HTR-8/SVneo (cell line): ENCODE data around the gene EFNA5.
"Not testable (repeated sequence)": the region's sequence is repeated elsewhere in the genome, so short reads cannot be mapped to it uniquely, and the experiment has no call there.

Experiments
- DNase-seq: peaks from one replicate; pipeline ENCODE4 v3.0.0; 2011; ENCODE audit warnings: low spot score, mixed read lengths; ENCODE audit not compliant: insufficient read length
- FAIRE-seq: peaks from 2 replicates; lab custom pipeline; 2011; peaks lifted over from hg19 to GRCh38; lab: Jason Lieb, UNC

EFNA5 gene

GRCh38 chr5:107502676-107503060 lies 168.1 kb downstream of the EFNA5 start:
- DNase-seq (no peak), FAIRE-seq (no peak)

GRCh38 chr5:107501965-107502675 lies 168.6 kb downstream of the EFNA5 start:
- FAIRE-seq (peak; percentile 33), DNase-seq (peak; percentile 9)

DNA sequence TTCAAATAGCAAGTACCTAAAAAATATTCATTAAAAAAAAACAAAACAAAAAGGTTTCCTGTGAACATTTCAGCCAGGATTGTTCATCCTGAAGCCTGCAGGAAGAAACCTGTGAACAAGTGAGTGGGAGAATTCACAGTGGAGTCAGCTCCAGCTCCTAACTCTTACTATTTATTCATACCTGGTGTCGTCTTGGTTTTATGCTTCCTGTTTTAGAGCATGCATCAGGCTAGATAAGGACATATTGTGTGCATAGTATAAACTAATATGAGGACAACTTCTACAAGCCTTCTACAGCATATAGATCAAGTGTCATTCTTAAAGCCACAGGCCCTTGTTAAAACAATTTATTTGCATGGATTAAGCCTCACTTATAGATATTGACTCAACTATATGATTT lies 169.9 kb downstream of the EFNA5 start:
- DNase-seq (no peak), FAIRE-seq (no peak)

- no peak for DNase-seq
- no peak for FAIRE-seq
Observed at GRCh38 chr5:107500347-107500746, 170.4 kb downstream of the EFNA5 start.

DNA sequence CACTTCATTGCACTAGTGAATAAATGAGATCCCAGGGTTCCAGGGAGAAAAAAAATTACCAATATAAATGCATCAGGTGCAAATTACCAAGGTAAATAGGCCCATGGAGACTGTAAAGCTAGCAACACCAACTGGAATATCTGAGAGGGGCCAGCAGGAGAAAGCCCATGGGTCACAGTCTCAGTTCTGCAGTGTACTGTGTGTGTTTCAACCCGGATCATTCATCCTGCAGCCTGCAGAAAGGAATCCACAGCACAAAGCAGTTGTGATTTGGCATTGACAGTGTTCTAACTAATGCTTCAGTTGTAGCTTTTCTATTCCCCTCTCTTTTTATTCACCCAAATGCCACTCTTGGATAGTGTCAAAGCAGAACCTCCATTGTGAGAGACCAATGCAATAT lies 171.0 kb downstream of the EFNA5 start:
- FAIRE-seq, result no peak
- DNase-seq, result no peak

DNA sequence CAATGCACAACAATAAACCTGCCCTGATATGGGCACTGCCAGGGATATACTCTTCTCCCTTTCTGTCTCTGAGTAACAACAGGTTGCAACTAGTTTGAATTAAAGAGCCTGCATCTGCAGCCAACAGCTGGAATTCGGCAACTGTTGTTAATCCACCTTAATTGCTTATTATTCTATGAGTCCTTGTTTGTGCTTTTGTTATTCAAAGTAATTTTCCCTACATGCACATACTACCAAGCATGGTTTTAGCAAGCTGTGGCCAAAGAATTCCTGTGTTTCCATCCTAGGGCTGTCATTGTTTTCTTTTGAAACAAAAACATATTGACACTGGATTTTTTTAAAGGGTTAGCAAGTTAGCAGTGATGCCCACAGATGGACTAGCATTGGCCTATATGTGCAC lies 171.5 kb downstream of the EFNA5 start:
- DNase-seq (no peak), FAIRE-seq (no peak)

GRCh38 chr5:107496466-107496865 lies 174.3 kb downstream of the EFNA5 start:
- no peak for FAIRE-seq
- DNase-seq, result no peak

DNA sequence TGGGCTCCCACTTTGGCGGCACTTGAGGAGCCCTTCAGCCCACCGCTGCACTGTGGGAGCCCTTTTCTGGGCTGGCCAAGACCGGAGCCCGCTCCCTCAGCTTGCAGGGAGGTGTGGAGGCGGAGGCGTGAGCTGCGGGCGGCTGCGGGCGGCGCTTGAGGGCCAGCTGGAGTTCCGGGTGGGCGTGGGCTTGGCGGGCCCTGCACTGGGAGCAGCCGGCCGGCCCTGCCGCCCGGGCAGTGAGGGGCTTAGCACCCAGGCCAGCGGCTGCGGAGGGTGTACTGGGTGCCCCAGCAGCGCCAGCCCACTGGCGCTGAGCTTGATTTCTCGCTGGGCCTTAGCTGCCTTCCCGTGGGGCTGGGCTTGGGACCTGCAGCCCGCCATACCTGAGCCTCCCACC lies 176.6 kb downstream of the EFNA5 start:
- not testable (repeated sequence) for FAIRE-seq, DNase-seq

DNA sequence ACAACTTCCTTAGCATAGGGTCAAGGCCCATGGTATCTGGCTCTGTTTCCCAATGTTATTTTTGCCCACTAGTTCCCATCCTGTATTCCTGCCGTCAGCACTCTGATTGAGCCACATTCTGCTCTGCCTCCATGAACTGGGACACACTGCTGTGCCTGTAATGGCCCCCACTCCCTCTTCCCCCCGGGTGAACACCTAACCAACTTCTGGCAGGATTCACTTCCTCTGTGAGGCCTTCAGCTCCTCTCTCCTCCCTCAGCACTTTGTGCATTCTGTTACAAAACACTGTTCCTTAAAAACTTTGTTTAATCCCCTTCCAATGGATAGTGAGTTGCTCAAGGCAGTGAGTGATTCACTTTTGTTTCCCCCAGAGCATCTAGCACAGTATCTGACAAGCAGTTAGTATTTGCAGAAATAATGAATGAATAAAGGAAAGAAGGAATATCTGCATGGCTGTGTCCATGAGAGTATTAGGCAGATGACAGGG lies 183.6 kb downstream of the EFNA5 start:
- FAIRE-seq (no peak), DNase-seq (no peak)

DNA sequence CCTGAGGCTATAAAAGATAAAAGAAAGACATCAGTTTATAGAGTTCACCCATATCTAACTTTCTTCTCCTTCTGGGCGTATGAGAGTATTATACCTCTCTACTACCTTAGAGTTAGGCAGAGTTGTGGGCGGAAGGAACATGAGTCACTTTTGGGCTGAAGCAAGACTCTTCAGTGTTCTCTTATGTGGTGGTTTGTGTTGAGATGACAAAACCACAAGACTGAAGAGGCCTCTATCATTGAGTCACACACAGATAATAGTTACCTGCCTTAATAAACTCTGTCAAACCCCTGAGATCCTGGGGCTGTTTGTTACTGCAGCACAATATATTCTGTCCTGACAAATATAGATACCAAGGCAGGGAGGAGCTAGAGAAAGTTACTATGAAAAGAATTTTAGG lies 184.2 kb downstream of the EFNA5 start:
- no peak for FAIRE-seq
- DNase-seq, result no peak

- DNase-seq (no peak), FAIRE-seq (no peak)
Observed at GRCh38 chr5:107485184-107485583, 185.6 kb downstream of the EFNA5 start.

DNA sequence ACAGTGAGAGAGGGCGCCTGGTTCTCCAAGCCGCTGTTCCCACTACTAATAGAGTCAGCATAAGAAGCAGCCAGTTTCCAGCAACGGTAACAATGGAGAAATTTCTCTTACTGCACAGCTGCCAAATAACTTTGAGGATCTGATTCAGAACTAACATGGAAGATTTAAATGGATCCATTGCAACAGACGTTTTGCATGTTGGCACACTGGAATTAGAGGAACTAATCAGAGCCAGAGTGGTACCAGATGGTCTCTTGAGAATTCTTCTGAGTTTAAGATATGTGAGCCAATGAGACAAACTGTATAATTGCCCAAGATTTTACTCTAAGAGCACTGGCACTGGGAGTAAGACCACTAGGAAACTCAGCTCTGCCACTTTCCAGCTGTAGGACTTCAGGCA lies 186.5 kb downstream of the EFNA5 start:
- no peak for DNase-seq
- FAIRE-seq, result no peak

DNA sequence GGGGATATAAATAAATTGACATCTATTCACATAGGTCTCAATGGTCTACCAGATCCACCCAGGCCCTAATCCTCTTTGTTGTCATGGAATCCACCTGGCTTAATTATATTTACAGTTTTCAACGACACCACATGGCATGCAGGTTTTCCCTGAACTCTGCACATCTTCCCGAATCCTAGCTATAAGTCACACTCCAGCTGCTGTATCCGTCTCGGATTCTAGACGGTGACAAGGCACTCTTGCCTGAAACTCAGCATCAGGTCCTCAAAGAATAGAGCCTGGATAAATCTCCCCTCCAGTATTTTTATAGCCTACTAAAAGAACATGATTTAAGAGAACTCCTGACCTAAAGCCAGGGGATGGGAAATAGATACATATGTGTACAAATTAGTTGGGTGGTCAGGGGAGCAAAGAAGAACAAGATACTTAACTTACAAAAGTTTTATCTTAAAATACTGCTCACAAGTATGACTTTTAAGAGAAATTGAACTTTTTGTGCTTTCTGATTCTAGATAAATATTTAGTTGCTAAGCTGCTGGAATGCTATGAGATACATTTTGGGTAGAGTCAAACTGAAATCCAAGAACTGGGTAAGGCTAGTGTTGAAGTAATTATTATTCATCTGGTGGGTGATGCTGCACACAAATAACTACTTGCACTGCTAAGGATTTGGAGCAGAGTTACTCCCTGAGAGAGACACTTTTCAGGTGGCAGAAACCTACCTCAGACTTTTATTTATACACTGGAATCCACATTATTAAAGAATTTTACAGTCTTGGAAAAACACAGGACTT lies 187.3 kb downstream of the EFNA5 start:
- DNase-seq (no peak), FAIRE-seq (no peak)

DNA sequence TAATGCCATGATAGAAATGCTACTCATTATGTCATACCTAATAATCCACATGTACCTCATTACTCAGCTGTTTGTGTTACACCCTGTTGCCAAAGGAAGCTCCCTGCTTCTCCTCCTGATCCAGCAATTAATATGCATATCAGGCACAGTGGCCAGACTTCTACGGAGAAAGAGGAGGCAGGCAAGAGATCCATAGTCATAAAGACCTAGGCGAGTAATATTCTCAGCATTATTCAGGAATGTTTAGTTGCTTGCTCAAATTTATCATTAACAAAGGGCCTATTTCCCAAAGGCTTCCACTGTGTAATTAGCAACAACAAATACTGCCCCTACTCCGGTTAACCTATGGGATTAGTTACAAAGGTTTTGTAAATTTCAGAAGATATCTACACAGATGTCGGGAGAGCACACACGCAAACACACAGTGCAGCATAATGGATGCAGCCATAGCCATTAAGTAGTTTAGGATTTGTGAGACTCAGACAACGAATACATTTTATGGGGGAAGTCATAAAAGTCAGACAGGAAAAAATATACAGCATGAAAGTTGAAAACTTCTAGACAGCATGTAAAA lies 192.6 kb downstream of the EFNA5 start:
- DNase-seq, result no peak
- no peak for FAIRE-seq

DNA sequence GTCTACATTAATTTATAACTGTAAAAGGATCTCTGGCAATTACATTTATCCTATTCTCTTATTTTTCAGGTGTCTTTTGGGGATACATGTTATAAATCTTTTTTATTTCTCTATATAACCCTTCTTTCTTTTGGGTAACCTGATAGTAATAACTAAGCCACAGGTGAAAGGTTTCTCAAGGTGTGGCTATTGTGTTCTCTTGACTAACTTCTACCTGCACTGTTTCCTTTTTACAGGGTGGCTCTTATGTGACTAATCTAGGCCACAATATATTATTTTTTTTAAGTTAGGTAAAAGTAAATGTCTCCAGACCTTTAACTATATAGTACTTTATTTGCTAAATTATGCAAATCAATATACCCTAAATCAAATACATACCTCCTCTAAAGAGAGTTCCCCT lies 193.2 kb downstream of the EFNA5 start:
- no peak for FAIRE-seq
- DNase-seq, result no peak

DNA sequence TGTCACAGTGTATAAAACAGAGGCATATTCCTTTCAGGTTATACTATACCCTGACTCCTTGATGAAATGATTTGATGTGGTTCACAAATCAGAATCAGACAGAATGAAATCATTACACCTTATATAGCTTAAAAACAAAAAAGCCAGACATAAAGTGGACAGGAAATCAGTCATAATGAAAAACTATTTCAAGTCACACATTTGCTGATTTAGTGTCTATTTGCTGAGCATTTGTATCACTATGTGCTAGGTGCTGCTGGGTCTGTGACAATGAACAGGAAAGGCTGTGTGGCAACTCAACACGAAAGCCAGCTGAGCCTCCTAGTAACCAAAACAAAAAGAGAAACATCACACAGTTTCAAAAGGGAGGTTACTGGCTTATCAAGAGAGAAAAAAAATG lies 194.0 kb downstream of the EFNA5 start:
- no peak for FAIRE-seq
- no peak for DNase-seq

- no peak for DNase-seq
- FAIRE-seq, result no peak
Observed at GRCh38 chr5:107474716-107475489, 195.8 kb downstream of the EFNA5 start.

DNA sequence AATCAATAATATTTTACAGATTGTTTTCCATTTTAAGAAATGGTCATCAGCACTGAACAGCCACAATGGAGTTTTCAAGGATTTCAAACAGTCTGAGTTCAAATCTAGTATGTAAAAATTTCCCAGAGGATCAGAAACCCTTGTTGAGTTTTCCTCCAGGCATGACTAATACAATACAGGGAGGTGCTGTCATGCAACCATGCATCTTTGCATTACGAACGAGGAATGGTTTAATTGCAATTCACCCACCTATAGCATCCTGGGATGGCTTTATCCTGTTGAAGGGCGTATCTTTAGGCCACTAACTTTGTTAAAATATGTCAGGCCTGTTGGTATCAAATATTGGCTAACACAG lies 196.4 kb downstream of the EFNA5 start:
- no peak for FAIRE-seq
- DNase-seq, result no peak

GRCh38 chr5:107472620-107473064 lies 198.1 kb downstream of the EFNA5 start:
- FAIRE-seq (no peak), DNase-seq (no peak)

DNA sequence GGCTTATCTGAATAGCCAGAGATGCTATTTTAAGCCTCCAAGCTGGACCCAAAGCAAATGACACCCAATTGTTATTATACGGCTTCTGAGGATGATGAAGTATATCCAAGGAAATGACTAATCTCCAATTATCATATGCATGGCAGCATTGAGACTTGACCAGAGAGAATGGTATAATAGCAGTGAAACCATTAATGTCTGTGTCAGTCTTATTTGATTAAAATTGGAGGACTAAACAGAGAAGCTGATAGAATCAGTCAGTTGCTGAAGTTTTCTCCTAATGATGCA lies 200.5 kb downstream of the EFNA5 start:
- no peak for DNase-seq

More for the DNA sequence above, 200.5 kb downstream of the EFNA5 start:
- FAIRE-seq, result no peak
